ENCODE results near the gene PDHB.

GRCh38 chr3:58421004-58421403 is 12.6 kb downstream of the PDHB start:
- TF ChIP-seq CTCF (IDR thresholded peaks at IDR 0.05; ENCODE audit: insufficient read depth, low read depth, low read length) (no peak), EZH2 (IDR thresholded peaks at IDR 0.05; ENCODE audit: insufficient read depth, low read length) (no peak)
